ENCODE data around the gene ARHGEF10L. TPM values are rescaled to one million over a fixed set of nuclear protein-coding genes. Genes with fewer than 3 reads are reported as not detected.

ARHGEF10L gene
- total RNA-seq, 1 donor from 2014 or later: 3.1 TPM

- peaks cover 4% of the 10 kb centered on the region for H3K27me3 Mint-ChIP-seq (ENCODE audit: unreplicated experiment)
- no peaks in the 10 kb centered on the region for H3K36me3 Mint-ChIP-seq (ENCODE audit: low read depth, unreplicated experiment)
Measured at GRCh38 chr1:17640975-17641374, 101.5 kb downstream of the ARHGEF10L start.

DNA sequence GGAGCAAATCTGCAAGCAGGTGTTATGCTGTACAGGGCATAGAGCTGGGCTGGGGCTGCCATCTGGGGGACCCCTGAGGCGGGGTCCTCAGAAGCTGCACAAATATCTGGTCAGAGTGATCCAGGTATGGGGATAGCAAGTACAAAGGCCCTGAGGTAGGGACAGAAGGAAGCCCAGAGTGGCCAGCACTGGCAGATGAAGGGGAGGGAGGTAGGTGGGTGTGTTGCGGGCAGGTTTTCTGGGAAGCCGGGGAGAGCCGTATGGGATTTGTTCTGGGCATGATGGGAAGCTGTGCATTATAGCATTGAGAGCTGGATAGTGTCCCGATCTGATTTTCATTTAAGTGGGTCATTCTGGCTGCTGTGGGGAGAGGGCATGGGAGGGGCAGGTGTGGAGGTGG, 102.7 kb downstream of the ARHGEF10L start:
- no peak overlapping the region for H3K27ac Mint-ChIP-seq (ENCODE audit: unreplicated experiment)
- no peaks in the 10 kb centered on the region for H3K4me1 Mint-ChIP-seq (ENCODE audit: unreplicated experiment)
- no peaks in the 10 kb centered on the region for H3K9me3 Mint-ChIP-seq (ENCODE audit: unreplicated experiment)
- DNase-seq (ENCODE audit: low spot score): no peak
- TF ChIP-seq, protein P1, sequence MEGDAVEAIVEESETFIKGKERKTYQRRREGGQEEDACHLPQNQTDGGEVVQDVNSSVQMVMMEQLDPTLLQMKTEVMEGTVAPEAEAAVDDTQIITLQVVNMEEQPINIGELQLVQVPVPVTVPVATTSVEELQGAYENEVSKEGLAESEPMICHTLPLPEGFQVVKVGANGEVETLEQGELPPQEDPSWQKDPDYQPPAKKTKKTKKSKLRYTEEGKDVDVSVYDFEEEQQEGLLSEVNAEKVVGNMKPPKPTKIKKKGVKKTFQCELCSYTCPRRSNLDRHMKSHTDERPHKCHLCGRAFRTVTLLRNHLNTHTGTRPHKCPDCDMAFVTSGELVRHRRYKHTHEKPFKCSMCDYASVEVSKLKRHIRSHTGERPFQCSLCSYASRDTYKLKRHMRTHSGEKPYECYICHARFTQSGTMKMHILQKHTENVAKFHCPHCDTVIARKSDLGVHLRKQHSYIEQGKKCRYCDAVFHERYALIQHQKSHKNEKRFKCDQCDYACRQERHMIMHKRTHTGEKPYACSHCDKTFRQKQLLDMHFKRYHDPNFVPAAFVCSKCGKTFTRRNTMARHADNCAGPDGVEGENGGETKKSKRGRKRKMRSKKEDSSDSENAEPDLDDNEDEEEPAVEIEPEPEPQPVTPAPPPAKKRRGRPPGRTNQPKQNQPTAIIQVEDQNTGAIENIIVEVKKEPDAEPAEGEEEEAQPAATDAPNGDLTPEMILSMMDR (IDR thresholded peaks at IDR 0.05; ENCODE audit: unreplicated experiment): no peak
- no peak overlapping the region for H3K4me3 Mint-ChIP-seq (ENCODE audit: unreplicated experiment)
- H3K27me3 Mint-ChIP-seq (ENCODE audit: unreplicated experiment): peaks cover 7% of the 10 kb centered on the region
- H3K36me3 Mint-ChIP-seq (ENCODE audit: low read depth, unreplicated experiment): no peaks in the 10 kb centered on the region

More at GRCh38 chr1:17640975-17641374, 101.5 kb downstream of the ARHGEF10L start:
- Mint-ChIP-seq H3K4me3 (ENCODE audit: unreplicated experiment) (no peak overlapping the region), H3K9me3 (ENCODE audit: unreplicated experiment) (no peaks in the 10 kb centered on the region), H3K27ac (ENCODE audit: unreplicated experiment) (no peak overlapping the region), H3K4me1 (ENCODE audit: unreplicated experiment) (no peaks in the 10 kb centered on the region)
- TF ChIP-seq, protein P1 (IDR thresholded peaks at IDR 0.05; ENCODE audit: unreplicated experiment): no peak
- DNase-seq (ENCODE audit: low spot score): no peak

DNA sequence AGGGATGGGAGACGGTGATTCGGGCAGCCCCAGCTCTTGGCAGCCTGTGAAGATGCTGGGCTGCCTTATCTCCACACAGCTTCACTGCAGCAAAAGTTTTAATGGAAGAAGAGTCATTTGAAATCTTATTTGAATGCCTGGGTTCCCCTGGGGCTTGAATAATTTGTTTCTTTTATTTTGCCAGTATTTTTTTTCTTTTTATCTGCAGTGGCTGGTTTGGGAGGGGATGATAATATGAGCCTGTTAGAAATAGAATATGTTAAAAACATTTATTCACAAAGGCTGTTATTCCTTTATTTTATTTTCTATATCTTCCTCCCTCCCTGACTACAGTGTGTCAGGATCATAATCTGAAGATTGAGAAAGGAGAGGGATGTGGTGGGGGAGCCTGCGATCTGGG, 103.4 kb downstream of the ARHGEF10L start:
- no peak for DNase-seq (ENCODE audit: low spot score)
- no peaks in the 10 kb centered on the region for H3K9me3 Mint-ChIP-seq (ENCODE audit: unreplicated experiment)
- no peak overlapping the region for H3K4me3 Mint-ChIP-seq (ENCODE audit: unreplicated experiment)
- no peak overlapping the region for H3K27ac Mint-ChIP-seq (ENCODE audit: unreplicated experiment)
- no peaks in the 10 kb centered on the region for H3K36me3 Mint-ChIP-seq (ENCODE audit: low read depth, unreplicated experiment)
- TF ChIP-seq, protein P1 (IDR thresholded peaks at IDR 0.05; ENCODE audit: unreplicated experiment): no peak
- no peaks in the 10 kb centered on the region for H3K4me1 Mint-ChIP-seq (ENCODE audit: unreplicated experiment)
- H3K27me3 Mint-ChIP-seq (ENCODE audit: unreplicated experiment): peaks cover 9% of the 10 kb centered on the region

DNA sequence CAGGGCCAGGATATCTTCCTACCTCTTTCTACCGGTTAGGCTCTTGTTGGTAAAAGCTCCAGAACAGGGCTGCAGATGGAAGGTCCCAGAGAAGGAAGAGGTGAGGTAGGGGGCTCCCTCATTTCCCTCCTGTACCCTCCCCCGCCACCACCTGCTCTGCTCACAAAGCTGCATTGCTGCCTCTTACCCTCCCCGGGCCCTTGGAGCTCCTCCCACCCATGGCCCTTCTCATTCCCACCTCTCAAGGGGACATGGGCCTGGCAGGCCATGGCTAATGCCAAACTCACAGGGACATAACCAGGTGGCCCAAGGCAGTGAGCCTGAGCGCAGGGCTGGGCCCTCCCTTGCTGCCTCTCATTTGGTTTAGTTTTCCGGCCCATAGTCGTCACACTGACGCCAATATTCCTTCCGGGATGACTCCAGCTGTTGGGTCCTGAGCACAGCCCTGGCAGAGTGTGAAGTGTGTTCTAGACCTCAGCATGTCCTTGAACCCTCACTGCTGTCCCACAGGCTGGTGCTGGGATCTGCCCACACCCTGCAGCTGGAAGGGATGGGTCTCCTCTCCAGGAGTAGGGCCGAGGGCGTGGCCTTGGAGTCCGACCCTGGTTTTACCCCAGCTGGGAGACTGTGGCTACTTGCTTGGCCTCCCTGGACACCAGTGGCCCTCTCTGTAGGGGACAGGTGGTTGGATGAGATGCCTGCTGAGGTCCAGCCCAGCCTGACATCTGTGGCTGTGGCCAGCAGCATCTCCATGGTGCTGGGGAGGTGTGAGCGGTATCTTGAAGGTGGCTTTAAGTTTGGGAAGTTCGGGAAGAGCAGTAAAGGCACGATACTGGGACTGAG, 104.6 kb downstream of the ARHGEF10L start:
- peaks cover 9% of the 10 kb centered on the region for H3K27me3 Mint-ChIP-seq (ENCODE audit: unreplicated experiment)
- TF ChIP-seq, protein P1 (IDR thresholded peaks at IDR 0.05; ENCODE audit: unreplicated experiment): no peak
- no peaks in the 10 kb centered on the region for H3K9me3 Mint-ChIP-seq (ENCODE audit: unreplicated experiment)
- H3K4me1 Mint-ChIP-seq (ENCODE audit: unreplicated experiment): no peaks in the 10 kb centered on the region
- H3K27ac Mint-ChIP-seq (ENCODE audit: unreplicated experiment): no peak overlapping the region
- no peak overlapping the region for H3K4me3 Mint-ChIP-seq (ENCODE audit: unreplicated experiment)
- no peak for DNase-seq (ENCODE audit: low spot score)
- H3K36me3 Mint-ChIP-seq (ENCODE audit: low read depth, unreplicated experiment): no peaks in the 10 kb centered on the region
